ENCODE data around the gene BBLN.
A peak's percentile ranks its signal among the peaks of the same experiment; 100 is the strongest.
"Not testable (repeated sequence)": the region's sequence is repeated elsewhere in the genome, so short reads cannot be mapped to it uniquely, and the experiment has no call there.

Gene BBLN

DNA sequence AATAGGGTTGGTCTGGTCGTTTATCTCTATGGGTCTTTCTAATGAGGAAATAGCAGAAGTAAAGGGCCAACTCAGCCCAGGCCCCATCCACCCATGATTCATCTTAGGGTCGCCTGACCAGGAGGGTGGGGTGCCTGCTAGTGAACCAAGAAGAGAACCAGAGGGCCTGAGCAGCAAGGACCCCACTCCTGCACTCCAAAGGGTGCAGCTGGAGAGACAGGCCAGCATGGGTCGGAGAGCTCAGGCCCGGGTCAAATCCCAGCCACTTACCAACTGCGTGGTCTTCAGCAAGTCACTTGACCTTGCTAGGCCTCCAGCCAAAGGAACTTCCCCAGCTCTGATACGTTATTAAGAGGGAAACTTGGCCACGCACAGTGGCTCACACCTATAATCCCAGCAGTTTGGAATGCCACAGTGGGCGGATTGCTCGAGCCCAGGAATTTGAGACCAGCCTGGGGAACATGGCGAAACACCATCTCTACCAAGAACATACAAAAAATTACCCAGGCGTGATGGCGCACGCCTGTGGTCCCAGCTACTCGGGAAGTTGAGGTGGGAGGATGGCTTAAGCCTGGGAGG, 4.3 kb downstream of the BBLN start:
- DNase-seq: no peak

DNA sequence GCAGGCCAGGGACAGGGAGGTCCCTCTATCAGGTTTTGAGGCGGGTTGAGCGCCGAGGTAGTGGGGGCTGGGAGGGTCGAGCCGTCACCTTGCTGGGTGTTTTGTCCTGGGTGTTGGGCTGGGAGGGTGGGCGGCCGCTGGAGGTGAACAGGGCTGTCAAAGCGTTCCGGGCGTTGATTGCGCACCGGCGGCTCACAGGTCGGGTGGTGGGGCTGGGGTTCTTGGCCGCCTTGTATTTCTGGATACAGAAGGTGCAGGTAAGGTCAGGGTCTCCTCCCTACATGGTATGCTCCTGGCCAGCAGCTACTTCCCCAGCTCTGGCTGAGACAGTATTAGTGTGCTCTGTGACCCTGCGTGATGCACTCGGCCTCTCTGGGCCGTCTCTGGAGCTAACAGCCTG, 6.1 kb downstream of the BBLN start:
- DNase-seq: no peak

DNA sequence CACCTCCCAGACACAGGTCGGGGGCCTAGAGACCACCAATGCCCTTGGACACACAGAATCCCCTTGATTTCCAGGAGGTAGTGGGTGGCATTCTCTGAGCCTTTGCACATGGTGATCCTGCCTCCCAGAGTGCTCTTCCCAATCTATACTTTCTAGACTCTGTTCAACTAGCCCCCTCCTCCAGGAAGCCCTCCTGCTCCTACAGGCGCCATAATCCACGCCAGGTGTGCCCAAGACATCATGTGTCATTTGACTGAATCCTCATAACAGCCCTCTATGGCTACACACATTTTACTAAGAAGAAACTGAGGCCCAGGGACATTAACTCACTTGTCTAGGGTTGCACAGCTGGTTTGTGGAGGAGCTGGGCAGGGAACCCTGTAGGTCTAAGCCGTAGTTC, 7.1 kb downstream of the BBLN start:
- DNase-seq: no peak

DNA sequence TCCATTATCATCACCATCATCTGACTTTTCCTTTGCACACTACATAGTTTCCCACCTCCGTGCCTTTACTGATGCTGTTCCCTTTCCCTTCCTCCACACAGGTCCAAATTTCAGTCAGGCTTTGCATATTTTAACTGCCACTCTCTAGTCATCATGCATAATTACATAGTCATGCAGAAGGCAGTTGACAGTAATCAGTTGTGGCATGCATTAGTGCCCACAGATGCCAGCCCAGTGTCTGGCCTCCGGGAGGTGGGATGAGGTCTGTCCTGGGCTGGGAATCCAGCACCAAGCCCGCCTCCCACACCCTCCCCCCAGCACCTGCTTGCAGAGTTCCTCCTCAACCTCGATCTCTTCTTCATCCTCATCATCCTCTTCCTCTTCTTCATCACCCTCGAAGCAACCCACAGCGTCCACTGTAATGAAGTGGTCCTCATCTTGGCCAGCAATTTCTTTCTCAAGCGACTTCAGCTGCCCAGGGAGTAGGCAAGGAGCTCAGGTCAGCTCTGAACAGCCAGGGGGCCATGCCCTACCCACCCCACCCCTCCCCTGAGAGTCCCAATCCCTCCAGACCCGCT, 8.8 kb downstream of the BBLN start:
- no peak for DNase-seq

DNA sequence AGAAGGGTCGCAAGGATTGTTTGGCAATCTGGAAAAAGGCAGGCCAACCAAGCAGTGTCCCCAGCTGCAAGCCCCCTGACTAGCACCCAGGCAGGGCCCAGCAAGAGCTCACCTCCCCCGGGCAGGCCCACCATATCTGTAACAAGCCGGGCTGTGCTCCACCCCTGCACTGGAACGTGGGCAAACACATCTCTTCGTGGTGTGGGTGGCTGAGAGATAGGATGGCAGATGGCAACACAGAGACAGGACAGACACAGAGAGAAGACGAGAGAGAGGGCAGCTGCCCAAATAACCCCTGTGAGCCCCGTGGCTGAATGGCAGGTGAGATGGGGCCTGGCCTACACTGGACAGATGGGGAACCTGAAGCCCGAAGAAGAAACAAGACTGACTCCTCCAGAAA, 9.4 kb downstream of the BBLN start:
- DNase-seq: no peak

DNA sequence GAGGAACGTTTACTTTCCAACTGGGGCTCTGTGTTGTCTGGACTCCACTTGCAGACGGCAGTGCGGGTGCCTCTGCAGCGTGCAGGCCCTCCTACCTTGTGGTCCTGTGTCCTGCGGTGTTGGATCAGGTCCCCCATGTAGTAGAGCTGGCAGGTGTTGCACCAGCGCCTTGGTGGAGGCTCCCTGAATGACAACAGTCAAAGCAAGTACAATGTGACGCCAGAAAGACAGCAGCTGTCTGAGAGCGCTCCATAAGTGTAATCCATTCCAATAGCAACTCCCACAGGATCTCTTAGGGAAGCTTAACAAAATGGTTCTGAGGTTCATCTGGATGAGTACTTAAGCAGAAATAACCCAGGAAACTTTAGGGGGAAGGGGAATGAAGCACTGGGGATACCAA, 9.9 kb downstream of the BBLN start:
- no peak for DNase-seq

DNA sequence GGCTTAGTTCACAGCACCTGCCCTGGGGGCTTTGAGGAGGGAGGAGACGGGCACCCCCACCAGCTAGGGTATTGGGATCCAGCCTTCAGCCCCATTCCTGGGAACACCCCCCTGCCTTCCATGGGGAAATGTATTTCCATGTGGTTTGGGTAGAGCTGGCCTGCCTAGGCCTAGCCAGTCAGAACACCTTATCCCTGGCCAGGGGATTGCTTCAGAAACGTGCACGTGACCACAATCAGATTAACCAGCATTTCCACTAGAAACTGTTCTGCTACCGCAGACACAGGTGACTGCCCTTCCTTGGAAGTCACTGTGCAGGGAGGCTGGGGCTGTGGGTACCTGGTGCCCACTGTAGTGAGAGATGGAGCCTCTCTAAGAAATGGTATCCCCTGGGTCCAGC, 14.0 kb downstream of the BBLN start:
- no peak for DNase-seq

DNA sequence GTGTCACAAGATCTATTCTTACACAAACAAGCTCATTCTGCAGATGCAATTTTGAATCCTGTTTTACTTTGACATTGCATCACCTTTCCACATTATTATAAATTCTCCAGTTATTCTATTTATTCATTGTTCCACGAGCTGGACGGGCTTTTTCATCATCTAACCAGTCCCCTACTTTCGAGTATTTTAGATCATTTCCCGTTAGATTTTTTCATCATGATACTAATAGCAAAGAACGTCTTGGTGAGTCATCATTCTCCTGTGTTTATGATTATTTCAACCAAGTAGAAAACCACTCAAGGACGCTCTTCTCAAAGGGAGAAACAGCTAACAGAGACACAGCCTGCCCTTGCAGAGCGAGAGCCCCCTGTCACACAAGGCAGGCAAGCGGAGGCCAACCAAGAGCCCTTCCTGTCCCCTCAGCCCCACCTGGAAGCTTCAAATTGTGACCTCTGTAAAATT, 15.1 kb downstream of the BBLN start:
- DNase-seq: no peak

DNA sequence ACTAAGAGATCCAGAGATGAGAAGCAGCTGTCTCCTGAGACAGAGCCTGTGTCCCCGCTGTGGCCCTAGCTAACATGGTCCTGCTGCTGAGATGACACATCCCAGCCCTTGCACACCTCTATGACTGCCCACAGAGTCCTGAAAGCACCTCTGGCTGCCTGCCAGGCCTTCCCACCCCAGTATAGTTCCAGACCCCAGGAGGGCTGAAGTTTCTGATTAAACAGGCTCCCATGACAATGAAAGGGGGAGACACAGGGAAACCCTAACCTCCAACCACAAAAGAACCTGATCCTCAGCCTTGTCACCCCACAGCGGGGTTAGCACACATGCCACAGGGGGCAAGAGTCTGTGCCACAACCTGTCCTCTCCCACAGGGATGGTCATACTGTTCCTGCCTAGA, 15.7 kb downstream of the BBLN start:
- no peak for DNase-seq

DNA sequence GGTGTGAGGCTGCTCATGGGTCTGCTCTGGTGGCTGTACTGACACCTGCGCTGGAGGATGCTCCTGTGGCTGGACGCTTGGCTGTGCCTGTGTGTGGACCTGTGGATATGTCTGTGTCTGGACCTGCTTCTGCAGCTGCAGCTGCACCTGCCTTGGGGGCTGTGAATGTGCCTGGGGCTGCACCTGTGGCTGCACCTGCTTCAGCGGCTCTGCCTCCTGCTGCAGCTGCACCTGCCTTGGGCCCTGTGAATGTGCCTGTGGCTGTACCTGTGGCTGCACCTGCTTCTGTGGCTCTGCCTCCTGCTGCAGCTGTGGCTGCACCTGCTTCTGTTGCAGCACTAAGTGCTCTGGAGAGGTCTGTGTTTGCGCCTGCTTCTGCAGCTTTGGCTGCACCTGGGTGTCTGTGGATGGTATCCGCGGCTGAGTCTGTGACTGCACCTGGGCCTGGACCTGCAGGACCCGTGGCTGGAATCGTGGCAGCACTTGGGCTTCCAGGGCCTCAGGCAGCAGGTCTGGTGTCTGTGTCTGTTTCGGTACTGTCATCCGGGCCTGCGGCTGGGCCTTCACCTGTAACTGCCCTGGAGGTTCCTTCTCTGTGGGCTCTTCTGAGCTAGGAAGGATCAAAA, 18.9 kb downstream of the BBLN start:
- no peak for DNase-seq

DNA sequence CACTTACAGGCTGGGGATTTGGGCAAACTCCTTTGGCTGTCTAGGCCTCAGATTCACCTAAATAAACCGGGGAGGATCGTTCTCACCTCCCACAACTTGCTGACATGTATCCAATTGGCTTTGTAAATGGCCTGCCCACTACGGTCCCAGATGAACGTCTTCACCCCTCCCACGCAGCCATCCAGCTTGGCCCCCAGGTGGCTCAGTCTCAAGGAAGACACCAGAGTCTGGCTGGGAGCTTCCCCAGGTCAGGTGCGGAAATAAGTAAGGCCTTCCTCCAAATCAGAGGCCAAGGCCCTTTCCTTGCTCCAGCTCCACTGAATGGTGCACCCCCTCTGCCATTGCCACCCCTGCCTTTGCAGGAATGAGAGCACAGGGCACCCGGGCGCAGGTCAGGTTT, 19.9 kb downstream of the BBLN start:
- no peak for DNase-seq

DNA sequence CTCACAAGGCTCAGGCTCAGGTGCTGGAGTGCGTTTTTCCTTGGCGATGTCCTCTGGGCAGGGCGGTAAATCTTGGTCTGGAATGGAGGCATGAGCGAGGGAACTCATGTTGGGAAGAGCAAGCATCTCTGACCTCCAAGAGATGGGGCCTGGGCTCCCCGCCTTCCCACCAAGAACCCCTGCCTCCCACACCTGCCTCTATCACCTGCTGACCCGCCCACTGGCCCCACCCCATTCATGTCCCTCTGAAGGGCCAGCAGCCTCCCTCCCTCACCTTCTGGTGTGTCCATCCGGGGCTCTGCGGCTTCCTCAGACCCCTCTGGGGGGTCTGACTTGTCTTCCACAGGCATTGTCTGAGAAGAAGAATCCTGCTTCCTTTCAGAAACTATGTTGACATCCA, 20.4 kb downstream of the BBLN start:
- no peak for DNase-seq

DNA sequence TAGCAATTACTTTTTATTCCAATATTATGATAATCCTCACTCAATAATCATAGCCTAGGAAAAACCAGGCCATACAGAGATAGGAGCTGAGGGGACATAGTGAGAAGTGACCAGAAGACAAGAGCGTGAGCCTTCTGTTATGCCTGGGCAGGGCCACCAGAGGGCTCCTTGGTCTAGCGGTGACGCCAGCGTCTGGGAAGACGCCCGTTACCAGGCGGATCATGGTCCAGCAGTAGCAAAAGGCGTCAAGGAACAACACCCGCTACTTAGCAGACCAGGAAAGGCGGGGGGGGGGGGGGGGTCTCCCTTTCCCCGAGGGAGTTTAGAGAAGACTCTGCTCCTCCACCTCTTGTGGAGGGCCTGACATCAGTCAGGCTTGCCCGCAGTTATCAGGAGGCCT, 21.4 kb downstream of the BBLN start:
- not testable (repeated sequence) for DNase-seq

DNA sequence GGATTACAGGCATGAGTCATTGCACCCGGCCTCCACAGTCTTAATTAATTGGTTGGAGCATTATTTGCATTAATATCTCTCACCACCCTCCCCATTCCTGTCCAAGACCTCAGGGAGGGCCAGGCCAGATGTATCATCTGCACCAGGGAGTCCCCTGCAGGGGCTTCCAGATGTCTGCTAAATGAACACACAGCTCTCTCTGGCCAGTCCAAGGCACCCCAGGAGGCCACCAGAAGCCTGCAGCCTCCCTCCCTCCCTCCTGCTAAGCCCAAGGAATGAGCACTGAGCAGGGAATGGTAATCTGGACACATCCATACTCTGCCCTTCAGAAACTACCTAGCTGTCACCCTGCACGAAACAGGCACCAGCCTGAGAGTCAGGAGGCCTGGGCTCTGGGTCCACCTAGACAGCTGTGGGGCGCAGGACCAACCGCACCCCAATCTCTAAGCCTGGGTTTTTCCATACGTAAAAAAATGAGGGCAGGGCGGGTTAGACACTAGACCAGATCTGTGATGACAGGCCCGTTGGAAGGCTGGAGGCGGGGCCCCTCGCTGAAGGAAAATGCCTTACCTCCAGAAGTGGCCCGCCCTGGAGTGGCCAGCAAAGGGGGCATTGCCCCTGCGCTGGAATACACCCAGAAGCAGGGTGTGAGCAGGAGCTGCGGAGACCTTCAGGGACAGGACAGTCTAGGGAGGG, 23.0 kb downstream of the BBLN start:
- DNase-seq: no peak

DNA sequence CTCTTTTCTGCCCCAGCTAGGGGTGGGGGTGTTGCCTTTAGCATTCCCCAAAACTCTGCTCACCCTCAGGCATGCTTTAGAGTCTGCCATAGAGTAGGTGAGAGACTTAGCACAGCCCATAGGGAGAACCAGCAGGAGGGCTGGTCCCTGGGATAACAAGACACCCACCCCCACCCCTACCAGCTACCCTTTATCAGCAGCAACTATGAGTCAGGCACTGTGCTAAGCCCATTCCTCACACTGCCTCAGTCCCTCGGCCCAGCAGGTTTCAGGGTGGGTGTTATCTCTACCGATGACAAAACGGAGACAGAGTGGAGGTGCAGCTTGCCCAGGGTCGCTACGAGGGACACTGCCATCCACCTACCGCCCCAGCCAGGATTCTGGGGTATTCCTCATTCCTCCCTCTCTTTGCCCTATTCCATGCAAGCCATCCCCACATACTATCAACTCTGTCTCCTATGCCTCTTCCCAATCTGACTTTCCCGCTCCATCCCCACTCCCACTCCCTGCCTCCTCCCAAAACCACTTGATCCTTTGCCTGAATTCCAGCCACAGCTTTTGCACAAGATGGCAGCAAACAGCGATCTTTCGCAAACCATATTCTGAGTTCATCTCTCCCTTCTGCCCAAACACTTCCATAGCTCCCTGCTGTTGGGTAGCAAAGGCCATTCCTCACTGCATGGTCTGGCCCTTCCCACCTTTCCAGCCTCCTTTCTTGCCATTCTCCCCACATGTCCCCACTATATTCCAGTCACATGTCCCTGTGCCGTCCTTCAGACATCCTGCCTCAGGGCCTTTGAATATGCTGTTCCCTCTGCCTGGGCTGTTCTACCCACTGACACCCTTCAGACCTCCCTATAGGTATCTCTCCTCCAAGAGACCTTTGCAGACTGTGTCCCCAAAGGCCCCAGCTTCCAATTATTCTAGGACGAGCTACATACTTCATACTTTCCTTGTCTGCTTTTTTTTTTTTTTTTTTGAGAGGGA, 26.2 kb downstream of the BBLN start:
- DNase-seq: no peak

DNA sequence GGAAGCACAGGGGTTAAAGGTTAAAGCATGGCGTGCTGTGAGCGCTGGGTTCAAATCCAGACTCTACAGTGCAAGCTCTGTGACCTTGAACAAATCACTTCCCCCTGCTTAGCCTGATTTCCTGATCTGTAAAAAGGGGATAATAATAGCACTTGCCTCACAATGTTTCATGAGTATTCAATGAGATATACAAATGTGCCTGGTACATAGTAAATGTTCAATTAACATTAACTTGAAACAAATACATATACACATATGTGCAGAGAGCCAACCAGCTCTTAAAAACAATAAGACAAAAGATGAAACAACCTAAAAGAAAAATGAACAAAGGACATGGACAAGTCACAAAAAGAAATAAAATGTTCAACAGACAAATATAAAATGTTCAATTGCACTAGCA, 27.3 kb downstream of the BBLN start:
- DNase-seq: no peak

DNA sequence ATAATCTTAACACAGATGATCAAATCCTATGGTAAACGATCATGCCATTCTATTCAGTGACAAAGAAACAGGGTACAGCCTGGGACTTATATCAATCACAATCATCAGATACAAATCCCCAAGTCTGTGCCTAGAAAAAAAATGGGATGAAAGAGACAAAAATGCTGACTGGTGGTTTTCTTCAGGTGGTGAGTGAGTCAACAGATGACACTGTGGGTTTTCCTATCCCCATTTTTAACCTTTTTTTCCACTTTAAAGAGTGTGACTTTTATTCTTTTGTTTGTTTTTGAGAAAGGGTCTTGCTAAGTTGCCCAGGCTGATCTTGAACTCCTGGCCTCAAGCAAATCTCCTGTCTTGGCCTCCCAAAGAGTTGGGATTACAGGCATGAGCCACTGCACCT, 28.1 kb downstream of the BBLN start:
- no peak for DNase-seq

DNA sequence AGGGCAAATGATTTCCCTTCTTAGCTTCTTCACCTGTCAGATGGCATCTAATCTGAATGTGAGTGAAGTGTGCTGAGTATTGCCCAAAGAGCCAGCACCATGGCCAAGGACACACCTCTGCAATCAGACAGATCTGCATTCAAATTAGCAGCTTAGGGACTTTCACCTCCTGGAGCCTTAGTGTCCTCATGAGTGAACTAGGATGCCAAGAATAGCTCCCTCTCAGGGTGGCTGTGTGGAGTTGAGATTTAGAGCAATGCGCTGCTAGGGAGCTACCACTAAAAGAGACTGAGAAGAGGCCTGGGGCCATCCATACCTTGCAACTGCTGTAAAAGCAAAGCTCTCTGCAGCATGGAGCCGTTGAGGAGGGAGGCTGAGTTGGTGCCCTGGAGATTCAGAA, 29.9 kb downstream of the BBLN start:
- no peak for DNase-seq

DNA sequence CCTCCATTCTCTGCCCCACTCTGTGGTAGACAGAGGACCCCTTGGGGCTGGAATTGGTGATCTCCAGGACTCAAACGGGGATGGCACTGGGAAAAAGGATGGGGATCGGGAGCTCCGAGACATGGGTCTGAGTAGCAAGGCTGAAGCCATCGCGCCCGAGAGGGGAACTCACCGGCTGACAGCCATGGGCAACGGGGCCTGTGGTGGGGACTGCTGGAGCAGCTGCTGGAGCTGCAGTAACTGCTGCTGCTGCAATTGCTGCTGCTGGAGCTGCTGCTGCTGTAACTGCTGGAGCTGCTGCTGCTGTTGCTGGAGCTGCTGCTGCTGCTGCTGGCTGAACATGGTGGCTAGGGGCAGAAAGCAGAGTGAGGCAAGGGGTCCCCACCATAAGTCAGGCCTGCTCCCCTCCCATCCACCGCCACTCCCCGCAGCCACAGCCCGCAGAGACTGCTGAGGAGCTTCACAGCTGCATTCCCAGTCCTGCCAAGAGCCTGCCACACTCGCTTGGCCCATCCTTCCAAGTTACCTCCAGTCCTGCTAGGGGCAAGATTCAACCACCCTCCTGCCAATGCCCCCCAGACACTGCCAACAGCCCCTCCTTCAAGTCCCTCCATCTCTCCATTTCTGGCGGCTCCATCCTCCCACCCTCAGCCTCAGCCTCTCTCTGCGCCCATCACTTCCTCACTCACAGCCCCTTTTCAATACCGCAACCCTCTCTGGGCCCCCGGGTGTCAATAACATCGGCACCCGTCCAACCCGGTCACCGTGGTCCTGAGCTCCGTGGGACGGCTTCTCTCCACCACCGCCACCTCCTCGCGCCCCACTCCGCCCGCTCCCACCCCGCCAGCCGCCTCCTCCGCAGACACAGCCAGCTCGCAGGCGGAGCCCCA, 30.7 kb downstream of the BBLN start:
- DNase-seq: no peak

DNA sequence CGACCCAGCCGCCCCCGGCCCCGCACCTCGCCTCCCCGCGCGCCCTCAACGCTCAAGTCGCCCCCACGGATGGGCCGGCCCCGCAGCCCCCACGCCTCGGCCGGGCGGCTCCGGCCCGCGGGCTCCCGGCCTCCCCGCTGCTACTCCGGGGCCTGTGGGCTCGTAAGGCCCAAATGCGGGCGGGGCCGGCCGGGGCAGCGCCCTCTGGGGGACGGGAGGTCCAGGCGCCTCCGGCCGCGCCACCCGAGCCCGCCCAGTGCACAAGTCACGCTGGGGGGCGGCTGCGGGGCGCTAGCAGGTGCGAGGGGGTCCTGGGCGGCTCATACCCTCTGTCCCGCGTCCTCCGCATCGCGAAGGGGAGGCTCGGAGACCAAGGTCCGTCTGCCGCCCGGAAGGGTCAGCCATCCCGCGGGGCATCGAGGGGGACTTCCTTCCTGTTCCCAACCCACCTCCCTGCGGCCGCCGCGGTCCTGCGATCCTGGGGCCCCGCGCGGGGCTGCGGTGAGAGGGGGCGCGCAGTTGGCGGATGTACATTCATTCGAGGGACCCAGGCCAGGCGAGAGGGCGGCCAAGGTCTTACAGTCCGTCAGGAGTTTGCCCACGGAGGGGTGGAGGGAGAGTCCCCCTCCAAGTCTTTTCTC, 31.5 kb downstream of the BBLN start, which contains the start of gene CIZ1:
TSS of gene CIZ1 (minus strand) at position 167 of the 641 bp plus-strand sequence. CDS start 715 bp downstream, outside the sequence.
- DNase-seq: peak; percentile 72

All from CD4-positive, alpha-beta T cell treated with Interleukin-17A for 1 hour (primary cell).